Kidney (tissue), 14 donors: ENCODE measurements around the gene PMIS2. TPM values are rescaled to one million over a fixed set of nuclear protein-coding genes. Genes with fewer than 3 reads are reported as not detected.
"Not testable (repeated sequence)": the region's sequence is repeated elsewhere in the genome, so short reads cannot be mapped to it uniquely, and the experiment has no call there.

ENCODE experiments used
- DNase-seq, 5 donors: peaks; one replicate each; pipeline ENCODE4 v3.0.0-alpha.2; 2013 to 2020
- FAIRE-seq: peaks from 2 replicates; lab custom pipeline; 2012; peaks lifted over from hg19 to GRCh38; lab: Jason Lieb, UNC
- H3K27ac ChIP-seq, 2 donors: one replicate each; pipeline ENCODE4 v1.7.0; 2013; ENCODE audit warnings: low read depth in 2 of 2, low read length in 2 of 2, inconsistent platforms in 1 of 2
- H3K27me3 ChIP-seq: one replicate; pipeline ENCODE4 v1.7.1; 2013; ENCODE audit warnings: low read length, inconsistent platforms; ENCODE audit not compliant: control insufficient read depth, insufficient read depth
- H3K36me3 ChIP-seq, 3 donors: one replicate each; pipeline versions ENCODE4 v1.7.0 to v1.7.1; 2013; ENCODE audit warnings: low read length in 3 of 3, control low read depth in 1 of 3, inconsistent platforms in 1 of 3; ENCODE audit not compliant: insufficient read depth in 3 of 3, control insufficient read depth in 2 of 3
- H3K4me1 ChIP-seq, 3 donors: one replicate each; pipeline versions ENCODE4 v1.7.0 to v1.7.1; 2013; ENCODE audit warnings: low read length in 3 of 3, inconsistent platforms in 1 of 3, low read depth in 1 of 3; ENCODE audit not compliant: control insufficient read depth in 2 of 3, insufficient read depth in 2 of 3
- H3K4me3 ChIP-seq, 3 donors: one replicate each; pipeline versions ENCODE4 v1.7.0 to v1.8.1; 2013; ENCODE audit warnings: low read length in 3 of 3, control low read depth in 1 of 3, inconsistent platforms in 1 of 3
- H3K9ac ChIP-seq, 3 donors: one replicate each; pipeline versions ENCODE4 v1.7.0 to v1.7.1; 2013; ENCODE audit warnings: low read length in 3 of 3, control low read depth in 1 of 3, inconsistent platforms in 1 of 3
- H3K9me3 ChIP-seq, 3 donors: one replicate each; pipeline versions ENCODE4 v1.7.0 to v1.7.1; 2013; ENCODE audit warnings: low read length in 3 of 3, control low read depth in 1 of 3, inconsistent platforms in 1 of 3; ENCODE audit not compliant: control insufficient read depth in 2 of 3, insufficient read depth in 1 of 3
- CTCF ChIP-seq: IDR thresholded peaks from 3 replicates; pipeline ENCODE4 v1.5.1; 2012; ENCODE audit warnings: mild to moderate bottlenecking, moderate library complexity, borderline replicate concordance; ENCODE audit not compliant: insufficient read depth; ENCODE audit errors: extremely low read depth
- intact Hi-C: fragments of 100-400 bp; cut with DNase I; formaldehyde crosslinking; loops from one replicate; pipeline ENCODE4 v1.11.1; 2022
- polyA plus RNA-seq: library from polyadenylated mRNA; stranded (reverse); fragments of 350-450 nt; fragmentation: Illumina TruSeq; extraction: RNeasy Lipid Tissue Mini Kit (QIAGEN cat#74804); gene quantifications from one replicate; pipeline ENCODE4 v1.2.3, GENCODE V29; 2014; ENCODE audit warnings: low read depth, low replicate concordance; ENCODE audit not compliant: insufficient read depth
- total RNA-seq: library from RNA; stranded (reverse); fragmentation: NEBNext Ultra II Directional; extraction: Animal tissue kit (Norgen Biotek cat#: 25700); gene quantifications from one replicate; pipeline ENCODE4 v1.2.1, GENCODE V29; 2021
- donor health status: control.
- donor health status: control.
- donor health status: control.
- donor health status: control.
- donor health status: control.
- donor health status: DM: yes; HTN: yes; CAD: no.
- donor health status: Normal renal cell carcinoma (clear cell type).

The PMIS2 gene
- total and polyA plus RNA-seq, 2 donors from 2014 or later = not detected

GRCh38 chr19:35592226-35592625, 6.3 kb downstream of the PMIS2 start:
- H3K9me3 ChIP-seq = no peaks in the 10 kb centered on the region
- H3K27me3 ChIP-seq = no peaks in the 10 kb centered on the region
- H3K27ac ChIP-seq = no peak overlapping the region
- intact Hi-C loops = no loop called here
- peak in 3 of 5 donors; percentile 32 to 74 (median 65) for DNase-seq
- peak; percentile 30 for TF ChIP-seq CTCF
- no peaks in the 10 kb centered on the region for H3K4me1 ChIP-seq
- H3K36me3 ChIP-seq = no peaks in the 10 kb centered on the region
- H3K4me3 ChIP-seq = no peak overlapping the region
- no peak overlapping the region for H3K9ac ChIP-seq
- no peak for FAIRE-seq

GRCh38 chr19:35595026-35595425, 9.1 kb downstream of the PMIS2 start:
- H3K9ac ChIP-seq, FAIRE-seq, H3K36me3 ChIP-seq, DNase-seq, H3K27ac ChIP-seq, H3K4me1 ChIP-seq, intact Hi-C loops, H3K4me3 ChIP-seq, H3K9me3 ChIP-seq, H3K27me3 ChIP-seq: not testable (repeated sequence)

- H3K4me1 ChIP-seq = no peaks in the 10 kb centered on the region
- no peak overlapping the region for H3K27ac ChIP-seq
- no peak for FAIRE-seq
- H3K36me3 ChIP-seq = no peaks in the 10 kb centered on the region
- H3K27me3 ChIP-seq = no peaks in the 10 kb centered on the region
- TF ChIP-seq CTCF = no peak
- no peaks in the 10 kb centered on the region for H3K9me3 ChIP-seq
- no peak overlapping the region for H3K9ac ChIP-seq
- DNase-seq = no peak
- intact Hi-C loops = no loop called here
- no peak overlapping the region for H3K4me3 ChIP-seq
Measured at GRCh38 chr19:35595928-35596327, 10.0 kb downstream of the PMIS2 start.

- Histone ChIP-seq H3K9ac (no peak overlapping the region), H3K4me3 (no peak overlapping the region), H3K27me3 (no peaks in the 10 kb centered on the region), H3K9me3 (no peaks in the 10 kb centered on the region), H3K27ac (no peak overlapping the region), H3K36me3 (no peaks in the 10 kb centered on the region), H3K4me1 (no peaks in the 10 kb centered on the region)
- no peak for DNase-seq
- intact Hi-C loops = no loop called here
- no peak for FAIRE-seq
- no peak for TF ChIP-seq CTCF
Measured at GRCh38 chr19:35596366-35596999, 10.5 kb downstream of the PMIS2 start.
